ENCODE data around the gene SEPTIN7. TPM values are rescaled to one million over a fixed set of nuclear protein-coding genes. Genes with fewer than 3 reads are reported as not detected.

The SEPTIN7 gene
- total RNA-seq, 4 donors from 2014 or later, result 142 to 522 (median 198) TPM

DNA sequence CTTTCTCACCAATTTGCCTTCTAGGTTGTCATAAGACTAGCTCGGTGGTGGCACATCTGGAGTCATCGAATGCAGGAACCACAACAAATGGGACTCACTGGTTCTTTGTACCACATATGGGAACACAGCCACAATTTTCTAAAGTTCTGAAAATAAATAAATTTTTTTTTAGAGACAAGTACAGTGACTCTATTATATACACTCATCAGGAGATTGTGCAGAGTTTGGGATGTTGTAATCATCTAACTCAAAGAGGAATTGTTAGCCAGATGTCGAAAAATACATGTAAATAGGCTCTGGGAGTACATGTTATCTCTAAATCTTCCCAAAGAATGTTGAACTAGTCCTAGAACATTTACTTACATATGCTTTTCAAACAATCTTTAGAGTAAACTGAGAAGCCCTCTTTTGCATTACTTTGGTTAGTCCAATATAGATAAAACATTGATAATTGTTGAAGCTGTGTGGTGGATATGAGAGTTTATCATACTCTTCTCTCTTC, 19.6 kb upstream of the SEPTIN7 start:
- 93 to 96% methylated on average over 3 of the region's 3 CpGs for WGBS, 2 donors

DNA sequence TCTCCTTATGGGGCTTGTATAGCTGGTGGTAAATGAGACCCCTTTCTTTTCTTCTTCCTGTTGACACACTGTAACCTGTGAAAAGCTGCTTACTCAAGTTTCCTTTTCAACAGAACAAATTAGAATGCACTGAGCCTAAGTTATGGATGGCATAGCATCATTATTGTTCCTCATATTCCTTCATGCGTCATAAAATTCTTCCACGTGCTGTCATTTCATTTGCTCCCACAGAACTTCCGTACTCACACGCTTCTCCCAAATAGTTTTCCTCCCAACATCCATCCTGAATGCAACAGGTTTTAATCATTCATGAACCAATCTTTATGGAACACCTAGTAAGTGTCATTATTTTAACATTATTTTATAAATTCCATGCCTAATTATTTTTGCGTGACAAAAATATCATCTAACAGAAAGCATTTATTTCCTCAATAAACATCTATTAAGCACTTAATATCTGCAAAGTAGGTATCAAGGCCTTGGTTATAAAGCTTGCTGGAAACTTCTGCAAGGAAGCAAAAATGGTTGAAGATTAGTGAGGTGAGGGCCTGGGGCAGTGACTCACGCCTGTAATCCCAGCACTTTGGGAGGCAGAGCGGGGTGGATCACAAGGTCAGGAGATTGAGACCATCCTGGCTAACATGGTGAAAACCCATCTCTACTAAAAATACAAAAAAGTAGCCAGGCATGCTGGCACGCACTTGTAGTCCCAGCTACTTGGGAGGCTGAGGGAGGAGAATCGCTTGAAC, 18.9 kb upstream of the SEPTIN7 start:
- no peak overlapping the region for H3K27ac ChIP-seq
- no peak for DNase-seq
- TF ChIP-seq, protein P1, sequence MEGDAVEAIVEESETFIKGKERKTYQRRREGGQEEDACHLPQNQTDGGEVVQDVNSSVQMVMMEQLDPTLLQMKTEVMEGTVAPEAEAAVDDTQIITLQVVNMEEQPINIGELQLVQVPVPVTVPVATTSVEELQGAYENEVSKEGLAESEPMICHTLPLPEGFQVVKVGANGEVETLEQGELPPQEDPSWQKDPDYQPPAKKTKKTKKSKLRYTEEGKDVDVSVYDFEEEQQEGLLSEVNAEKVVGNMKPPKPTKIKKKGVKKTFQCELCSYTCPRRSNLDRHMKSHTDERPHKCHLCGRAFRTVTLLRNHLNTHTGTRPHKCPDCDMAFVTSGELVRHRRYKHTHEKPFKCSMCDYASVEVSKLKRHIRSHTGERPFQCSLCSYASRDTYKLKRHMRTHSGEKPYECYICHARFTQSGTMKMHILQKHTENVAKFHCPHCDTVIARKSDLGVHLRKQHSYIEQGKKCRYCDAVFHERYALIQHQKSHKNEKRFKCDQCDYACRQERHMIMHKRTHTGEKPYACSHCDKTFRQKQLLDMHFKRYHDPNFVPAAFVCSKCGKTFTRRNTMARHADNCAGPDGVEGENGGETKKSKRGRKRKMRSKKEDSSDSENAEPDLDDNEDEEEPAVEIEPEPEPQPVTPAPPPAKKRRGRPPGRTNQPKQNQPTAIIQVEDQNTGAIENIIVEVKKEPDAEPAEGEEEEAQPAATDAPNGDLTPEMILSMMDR (IDR thresholded peaks at IDR 0.05), result no peak
- no peaks in the 10 kb centered on the region for H3K4me1 ChIP-seq
- intact Hi-C loops (cut with DNase I), result loop anchor here (10.0 kb wide), 1 partner anchor 67 kb away; no protein-coding TSS in a partner anchor
- no peaks in the 10 kb centered on the region for H3K9me3 ChIP-seq
- H3K27me3 ChIP-seq, result no peaks in the 10 kb centered on the region
- no peak overlapping the region for H3K4me3 ChIP-seq (replicated peaks in 1 of 3)
- 95% methylated on average over 9 of the region's 9 CpGs for WGBS, 2 donors
- H3K36me3 ChIP-seq, result no peaks in the 10 kb centered on the region

More for the DNA sequence above, 19.6 kb upstream of the SEPTIN7 start:
- Histone ChIP-seq H3K36me3 (no peaks in the 10 kb centered on the region), H3K4me1 (no peaks in the 10 kb centered on the region), H3K27ac (no peak overlapping the region), H3K4me3 (replicated peaks in 1 of 3) (no peak overlapping the region), H3K9me3 (no peaks in the 10 kb centered on the region), H3K27me3 (no peaks in the 10 kb centered on the region)
- no peak for DNase-seq
- TF ChIP-seq POLR2A (IDR thresholded peaks at IDR 0.05), result no peak
- intact Hi-C loops (cut with DNase I), result loop anchor here (10.0 kb wide), 1 partner anchor 66 kb away; no protein-coding TSS in a partner anchor

DNA sequence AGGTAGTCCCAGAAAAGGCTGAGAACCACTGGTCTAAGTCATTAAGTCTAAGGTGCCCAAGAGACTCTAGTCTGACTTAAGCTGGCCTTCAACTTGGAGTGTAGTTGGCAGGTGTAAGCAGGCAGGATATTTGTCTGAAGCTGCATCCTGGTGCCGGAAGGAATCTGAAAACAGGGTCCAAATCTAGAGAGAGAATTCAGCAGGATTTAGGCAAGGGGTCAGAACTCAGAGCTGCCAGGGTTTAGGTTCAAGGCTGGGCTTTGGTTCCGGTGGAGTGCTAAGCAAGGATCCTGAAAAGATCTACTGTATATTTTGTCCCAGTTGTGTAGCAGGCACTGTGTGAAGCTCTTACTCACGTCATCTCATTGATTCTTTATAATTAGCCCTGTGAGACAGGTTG, 16.5 kb upstream of the SEPTIN7 start:
- DNase-seq, result no peak
- H3K4me1 ChIP-seq, result no peaks in the 10 kb centered on the region
- H3K27ac ChIP-seq, result no peak overlapping the region
- H3K9me3 ChIP-seq, result no peaks in the 10 kb centered on the region
- 86 to 89% methylated on average over 3 of the region's 3 CpGs for WGBS, 2 donors
- H3K36me3 ChIP-seq, result no peaks in the 10 kb centered on the region
- H3K4me3 ChIP-seq (replicated peaks in 1 of 3), result no peak overlapping the region
- TF ChIP-seq, protein P1 (IDR thresholded peaks at IDR 0.05), result no peak
- TF ChIP-seq POLR2A (IDR thresholded peaks at IDR 0.05), result no peak
- intact Hi-C loops (cut with DNase I), result loop anchor here (10.0 kb wide), 1 partner anchor 70 kb away; no protein-coding TSS in a partner anchor
- no peaks in the 10 kb centered on the region for H3K27me3 ChIP-seq

DNA sequence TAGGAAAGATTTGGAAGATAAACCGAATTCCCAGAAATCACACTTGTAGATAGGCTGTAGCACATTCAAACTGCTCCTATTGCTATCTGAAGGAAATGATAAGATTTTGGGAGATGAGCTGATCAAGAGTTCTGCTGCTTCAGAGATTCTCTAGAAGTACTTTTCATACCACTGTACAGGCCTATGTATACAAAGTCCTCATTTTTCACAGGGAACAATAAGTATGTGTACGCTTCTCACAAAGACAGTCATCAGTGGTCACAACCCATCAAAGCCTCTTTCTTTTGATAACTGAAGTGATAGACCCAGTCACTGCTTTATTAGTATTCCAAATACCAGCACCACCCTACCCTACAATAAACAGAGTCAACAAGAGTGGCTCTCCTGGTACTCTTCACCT, 15.6 kb upstream of the SEPTIN7 start:
- H3K27me3 ChIP-seq, result no peaks in the 10 kb centered on the region
- no peak for DNase-seq
- H3K9me3 ChIP-seq, result no peaks in the 10 kb centered on the region
- H3K4me1 ChIP-seq, result no peaks in the 10 kb centered on the region
- H3K27ac ChIP-seq, result no peak overlapping the region
- 90 to 96% methylated on average over 2 of the region's 2 CpGs for WGBS, 2 donors
- no peaks in the 10 kb centered on the region for H3K36me3 ChIP-seq
- no peak overlapping the region for H3K4me3 ChIP-seq (replicated peaks in 1 of 3)
- intact Hi-C loops (cut with DNase I), result loop anchor here (10.0 kb wide), 1 partner anchor 70 kb away; no protein-coding TSS in a partner anchor
- no peak for TF ChIP-seq POLR2A (IDR thresholded peaks at IDR 0.05)
- TF ChIP-seq, protein P1 (IDR thresholded peaks at IDR 0.05), result no peak

DNA sequence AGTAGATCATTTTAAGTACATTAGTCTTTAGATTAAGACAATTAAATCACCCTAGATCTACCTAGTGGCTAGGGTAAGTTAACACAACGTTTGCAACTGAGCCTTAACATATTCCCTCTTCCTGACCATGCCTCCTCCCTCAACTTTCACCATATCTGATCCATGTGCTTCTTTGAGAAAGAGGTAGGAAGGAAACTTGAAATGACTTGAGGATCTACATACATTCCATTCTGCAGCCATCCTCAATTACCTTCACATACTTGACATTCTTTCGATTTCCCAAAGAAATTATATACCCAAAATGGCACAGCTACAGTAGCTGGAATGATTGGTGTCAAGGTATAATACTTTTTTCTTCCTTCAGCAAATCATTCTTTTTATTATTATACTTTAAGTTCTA, 12.9 kb upstream of the SEPTIN7 start:
- H3K27me3 ChIP-seq, result no peaks in the 10 kb centered on the region
- TF ChIP-seq POLR2A (IDR thresholded peaks at IDR 0.05), result no peak
- TF ChIP-seq, protein P1 (IDR thresholded peaks at IDR 0.05), result no peak
- no peaks in the 10 kb centered on the region for H3K36me3 ChIP-seq
- H3K4me3 ChIP-seq (replicated peaks in 1 of 3), result no peak overlapping the region
- intact Hi-C loops (cut with DNase I), result loop anchor here (10.0 kb wide), 1 partner anchor 73 kb away; no protein-coding TSS in a partner anchor
- H3K4me1 ChIP-seq, result peaks cover 0 to under 1% of the 10 kb centered on the region in 2 donors
- no peak overlapping the region for H3K27ac ChIP-seq
- no peak for DNase-seq
- 62 to 78% methylated on average over 2 of the region's 2 CpGs for WGBS, 2 donors
- no peaks in the 10 kb centered on the region for H3K9me3 ChIP-seq
